Stimulated activated CD8-positive, alpha-beta memory T cell treated with anti-CD3 and anti-CD28 coated beads, Interleukin-7, amount 100 ng/mL, for 4 hours (primary cell): ENCODE measurements around the gene RLF.

Experiments
- DNase-seq, 2 donors: peaks; one replicate each; pipeline ENCODE4 v3.0.0-alpha.2; 2020; ENCODE audit warnings: low read depth in 2 of 2

The RLF gene

DNA sequence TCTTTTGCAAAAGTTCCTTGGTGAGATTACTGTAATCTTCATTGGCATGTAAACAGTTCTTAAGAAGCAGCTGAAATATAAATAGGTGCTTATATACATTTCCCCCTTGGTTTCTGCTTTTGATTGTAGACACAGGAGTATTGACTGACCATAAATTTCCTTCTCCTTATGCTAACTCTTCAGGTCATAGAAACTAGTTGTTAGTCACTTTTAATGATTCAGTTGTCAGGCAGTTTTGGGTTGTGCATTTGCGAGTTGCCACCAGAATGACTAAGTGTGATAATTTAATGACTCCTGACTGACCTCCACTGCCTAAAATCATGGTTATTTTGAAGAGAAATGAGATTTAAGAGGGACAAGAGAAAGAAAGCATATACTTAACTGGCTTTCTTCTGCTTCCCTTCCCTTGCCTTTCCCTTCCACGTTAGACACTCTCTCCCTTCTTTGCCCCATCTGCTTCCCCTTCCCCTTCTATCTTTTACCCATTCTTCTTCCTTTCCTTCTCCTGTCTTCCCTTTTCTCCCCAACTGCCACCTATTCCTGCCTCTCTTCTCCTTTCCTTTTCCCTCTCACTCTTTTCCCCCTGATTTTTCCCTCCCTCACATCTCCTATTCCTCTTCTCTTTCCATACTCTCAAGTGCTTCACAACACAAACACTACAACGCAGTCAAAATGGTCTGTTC, 109.1 kb downstream of the RLF start:
- DNase-seq = no peak

- DNase-seq = no peak
Observed at GRCh38 chr1:40272653-40273213, 111.5 kb downstream of the RLF start.

- DNase-seq = no peak
Observed at GRCh38 chr1:40273547-40274166, 112.5 kb downstream of the RLF start.

- DNase-seq = no peak
Observed at GRCh38 chr1:40274331-40274730, 113.1 kb downstream of the RLF start.

- DNase-seq = no peak
Observed at GRCh38 chr1:40276122-40276521, 114.9 kb downstream of the RLF start.

DNA sequence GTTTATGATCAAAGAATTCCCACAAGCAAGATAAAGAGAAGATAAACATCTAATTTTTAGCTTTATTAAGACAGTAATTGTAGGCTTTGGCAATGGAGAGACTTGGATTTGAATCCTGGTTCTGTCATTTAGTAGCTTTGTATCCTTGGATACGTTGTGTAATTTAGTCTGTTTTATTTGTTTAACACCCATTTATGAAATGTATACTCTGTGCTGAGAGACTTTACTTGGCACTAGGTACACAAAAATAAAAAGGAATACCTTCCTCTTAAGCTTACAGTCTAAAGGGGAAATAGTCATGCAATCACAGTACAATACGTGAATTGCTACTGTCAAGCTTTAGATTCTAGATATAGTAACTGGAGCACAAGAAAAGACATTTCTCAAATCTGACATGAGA, 120.7 kb downstream of the RLF start:
- no peak for DNase-seq
